IMR-90 (cell line): ENCODE results near the gene DNM2. TPM values are rescaled to one million over a fixed set of nuclear protein-coding genes. Genes with fewer than 3 reads are reported as not detected.

Experiments used
- ATAC-seq: fragments of 200-7000 bp; cut with Tn5 transposase; 2 replicates; pipeline ENCODE4 v1.9.1; 2020; ENCODE audit warnings: low read depth, mild to moderate bottlenecking, moderate library complexity
- BruUV-seq: library from RNA; stranded (reverse); fragments of 400-500 nt; replicated peaks from 2 replicates; lab custom pipeline; 2021; lab: Mats Ljungman, UMichigan
- CTCF ChIA-PET: fragments of 300-600 bp; formaldehyde crosslinking; extraction: SDS; loops from one replicate; lab custom pipeline; 2021; ENCODE audit warnings: antibody characterized with exemption; lab: Yijun Ruan, JAX
- POLR2A ChIA-PET: fragments of 300-600 bp; sonication (Branson Sonifier 250); formaldehyde crosslinking; loops from one replicate; lab custom pipeline; 2022; ENCODE audit warnings: antibody characterized with exemption; ENCODE audit not compliant: unreplicated experiment; lab: Charles Lee
- DNase-seq: peaks from one replicate; pipeline ENCODE4 v3.0.0; 2013
- H2AFZ ChIP-seq: replicated peaks from 2 replicates; pipeline ENCODE3; 2013; ENCODE audit warnings: low read length, mild to moderate bottlenecking; ENCODE audit not compliant: poor library complexity
- H2AK5ac ChIP-seq: 2 replicates; pipeline ENCODE4 v1.6.1; 2013; ENCODE audit warnings: low read depth, low read length, inconsistent platforms
- H2AK9ac ChIP-seq: replicated peaks from 2 replicates; pipeline ENCODE3; 2013; ENCODE audit warnings: mild to moderate bottlenecking, low read depth, low read length, moderate library complexity; ENCODE audit not compliant: poor library complexity
- H2BK120ac ChIP-seq: 2 replicates; pipeline ENCODE4 v1.6.1; 2013; ENCODE audit warnings: low read depth, low read length, inconsistent platforms
- H2BK15ac ChIP-seq: 3 replicates; pipeline ENCODE4 v1.6.1; 2013; ENCODE audit warnings: low read depth, low read length, inconsistent platforms
- H2BK20ac ChIP-seq: 2 replicates; pipeline ENCODE4 v1.6.1; 2013; ENCODE audit warnings: low read depth, mild to moderate bottlenecking, inconsistent platforms, low read length, moderate library complexity
- H2BK5ac ChIP-seq: 2 replicates; pipeline ENCODE4 v1.6.1; 2013; ENCODE audit warnings: mild to moderate bottlenecking, low read depth, low read length, inconsistent platforms; ENCODE audit not compliant: poor library complexity, severe bottlenecking
- H3K14ac ChIP-seq: replicated peaks from 2 replicates; pipeline ENCODE4 v1.6.1; 2013; ENCODE audit warnings: low read depth, low read length, inconsistent platforms
- H3K18ac ChIP-seq: 2 replicates; pipeline ENCODE4 v1.6.1; 2013; ENCODE audit warnings: low read depth, low read length, control low read depth
- H3K23ac ChIP-seq: 2 replicates; pipeline ENCODE4 v1.6.1; 2013; ENCODE audit warnings: low read depth, low read length, inconsistent platforms
- H3K27ac ChIP-seq: 2 replicates; pipeline ENCODE4 v1.5.1; 2013; ENCODE audit warnings: mild to moderate bottlenecking, control low read depth, low read length; ENCODE audit not compliant: insufficient read depth
- H3K27me3 ChIP-seq: 2 replicates; pipeline ENCODE4 v1.6.1; 2013; ENCODE audit warnings: low read length; ENCODE audit not compliant: control insufficient read depth, insufficient read depth
- H3K36me3 ChIP-seq: 2 replicates; pipeline ENCODE4 v1.6.1; 2013; ENCODE audit warnings: low read length, mixed read lengths; ENCODE audit not compliant: control insufficient read depth, insufficient read depth
- H3K4ac ChIP-seq: 2 replicates; pipeline ENCODE4 v1.6.1; 2013; ENCODE audit warnings: low read depth, low read length, inconsistent platforms
- H3K4me1 ChIP-seq: 2 replicates; pipeline ENCODE4 v1.6.1; 2013; ENCODE audit warnings: low read length, mixed read lengths; ENCODE audit not compliant: control insufficient read depth, insufficient read depth
- H3K4me2 ChIP-seq: 2 replicates; pipeline ENCODE4 v1.6.1; 2013; ENCODE audit warnings: low read depth, mild to moderate bottlenecking, control low read depth, low read length, moderate library complexity
- H3K4me3 ChIP-seq: 2 replicates; pipeline ENCODE4 v1.5.1; 2013; ENCODE audit warnings: low read depth, mild to moderate bottlenecking, control low read depth, low read length, moderate library complexity; ENCODE audit not compliant: insufficient read depth
- H3K56ac ChIP-seq: 2 replicates; pipeline ENCODE4 v1.6.1; 2013; ENCODE audit warnings: low read length, inconsistent platforms; ENCODE audit not compliant: insufficient read depth; ENCODE audit errors: extremely low read depth
- H3K79me1 ChIP-seq, 2 experiments: 2 replicates each; pipeline ENCODE4 v1.6.1; 2013; ENCODE audit warnings: low read length in 2 of 2, inconsistent platforms in 1 of 2, low read depth in 1 of 2
- H3K9ac ChIP-seq: 2 replicates; pipeline ENCODE4 v1.6.1; 2013; ENCODE audit warnings: low read depth, low read length, control low read depth
- H3K9me1 ChIP-seq: 2 replicates; pipeline ENCODE4 v1.6.1; 2013; ENCODE audit warnings: low read length, inconsistent platforms; ENCODE audit not compliant: insufficient read depth
- H3K9me3 ChIP-seq: 2 replicates; pipeline ENCODE4 v1.6.1; 2013; ENCODE audit warnings: low read length; ENCODE audit not compliant: control insufficient read depth, insufficient read depth
- H4K20me1 ChIP-seq: 2 replicates; pipeline ENCODE4 v1.6.1; 2013; ENCODE audit warnings: low read length, inconsistent platforms; ENCODE audit not compliant: insufficient read depth
- H4K5ac ChIP-seq: 2 replicates; pipeline ENCODE4 v1.6.1; 2013; ENCODE audit warnings: mild to moderate bottlenecking, low read depth, low read length, control low read depth
- H4K8ac ChIP-seq, 2 experiments: 2 replicates each; pipeline ENCODE4 v1.6.1; 2013; ENCODE audit warnings: low read depth in 2 of 2, low read length in 2 of 2, control low read depth in 1 of 2, inconsistent platforms in 1 of 2
- H4K91ac ChIP-seq: 2 replicates; pipeline ENCODE4 v1.6.1; 2013; ENCODE audit warnings: low read depth, low read length, inconsistent platforms; ENCODE audit not compliant: insufficient read depth
- BHLHE40 ChIP-seq: fragments of 150-350 bp; IDR thresholded peaks from 2 replicates; pipeline ENCODE4 v1.6.1; 2016; ENCODE audit warnings: mild to moderate bottlenecking, low read depth, low read length
- CEBPB ChIP-seq: IDR thresholded peaks from 2 replicates; pipeline ENCODE4 v1.6.1; 2012; ENCODE audit warnings: low read depth, low read length, improper control_type of control experiment
- CHD1 ChIP-seq: IDR thresholded peaks from 2 replicates; pipeline ENCODE4 v1.6.1; 2012; ENCODE audit warnings: low read depth, low read length, improper control_type of control experiment
- CTCF ChIP-seq: conservative IDR thresholded peaks from 2 replicates; pipeline ENCODE4 v1.5.1; 2012; ENCODE audit warnings: mild to moderate bottlenecking, low read depth, low read length, improper control_type of control experiment
- ELK1 ChIP-seq: fragments of 150-350 bp; IDR thresholded peaks from 2 replicates; pipeline ENCODE4 v1.6.1; 2016; ENCODE audit warnings: low read depth, mild to moderate bottlenecking, low read length, moderate library complexity, borderline replicate concordance
- FOS ChIP-seq: fragments of 150-350 bp; IDR thresholded peaks from 2 replicates; pipeline ENCODE4 v1.6.1; 2016; ENCODE audit warnings: low read depth, low read length
- MAFK ChIP-seq: IDR thresholded peaks from 2 replicates; pipeline ENCODE4 v1.6.1; 2012; ENCODE audit warnings: low read depth, low read length, improper control_type of control experiment
- MAZ ChIP-seq: IDR thresholded peaks from 2 replicates; pipeline ENCODE4 v1.6.1; 2012; ENCODE audit warnings: low read depth, mild to moderate bottlenecking, low read length, improper control_type of control experiment, moderate library complexity, borderline replicate concordance
- MXI1 ChIP-seq: IDR thresholded peaks from 2 replicates; pipeline ENCODE4 v1.6.1; 2012; ENCODE audit warnings: low read depth, mild to moderate bottlenecking, low read length, moderate library complexity, borderline replicate concordance
- NFE2L2 ChIP-seq: fragments of 150-350 bp; IDR thresholded peaks from 2 replicates; pipeline ENCODE4 v1.6.1; 2016; ENCODE audit warnings: low read depth, mild to moderate bottlenecking, low read length
- POLR2A ChIP-seq: IDR thresholded peaks from 2 replicates; pipeline ENCODE4 v1.6.1; 2012; ENCODE audit warnings: mild to moderate bottlenecking, low read depth, low read length
- RAD21 ChIP-seq: IDR thresholded peaks from 2 replicates; pipeline ENCODE4 v1.6.1; 2012; ENCODE audit warnings: low read length, improper control_type of control experiment
- RCOR1 ChIP-seq: IDR thresholded peaks from 2 replicates; pipeline ENCODE4 v1.6.1; 2012; ENCODE audit warnings: mild to moderate bottlenecking, low read length, improper control_type of control experiment; ENCODE audit not compliant: insufficient replicate concordance
- RFX5 ChIP-seq: IDR thresholded peaks from 2 replicates; pipeline ENCODE4 v1.8.0; 2012; ENCODE audit warnings: low read depth, mild to moderate bottlenecking, low read length, moderate library complexity
- SMC3 ChIP-seq: fragments of 150-350 bp; IDR thresholded peaks from 2 replicates; pipeline ENCODE4 v1.6.1; 2016; ENCODE audit warnings: low read depth, mild to moderate bottlenecking, antibody characterized with exemption, low read length, moderate library complexity
- WGBS, 2 experiments: methylation state at CpG; one replicate each; pipeline versions ENCODE4 v1.1.5 to v1.1.7; 2013; ENCODE audit warnings: missing lambda C conversion rate in 2 of 2; ENCODE audit not compliant: insufficient read length in 1 of 2; ENCODE audit errors: extremely low coverage in 2 of 2; 5-methylcytosine and 5-hydroxymethylcytosine counted together
- dilution Hi-C: fragments of 300-500 bp; cut with HindIII; formaldehyde crosslinking; loops from one replicate; pipeline ENCODE4 v1.14.3; 2018; ENCODE audit warnings: low sequenced_read_pairs; ENCODE audit not compliant: unreplicated experiment
- in situ Hi-C: fragments of 300-500 bp; cut with MboI; formaldehyde crosslinking; loops from 3 replicates; pipeline ENCODE4 v1.14.3; 2019; ENCODE audit warnings: low sequenced_read_pairs, inconsistent platforms, mixed read lengths
- intact Hi-C: fragments of 100-400 bp; cut with micrococcal nuclease; formaldehyde crosslinking; loops from 2 replicates; pipeline ENCODE4 v1.10.0; 2022
- polyA plus RNA-seq, 3 experiments: library from polyadenylated mRNA; depleted of rRNA; stranded (reverse); fragments of >200 nt; gene quantifications; 2 replicates each; pipeline ENCODE4 v1.2.3, GENCODE V29; 2012; ENCODE audit warnings: low replicate concordance in 1 of 3
- total RNA-seq: library from RNA; depleted of rRNA; stranded (reverse); fragments of >200 nt; gene quantifications from 2 replicates; pipeline ENCODE4 v1.2.3, GENCODE V29; 2012
- TF ChIP-seq, protein P1 (sequence below): fragments of 150-350 bp; IDR thresholded peaks from 2 replicates; pipeline ENCODE4 v1.6.1; 2017; ENCODE audit warnings: mild to moderate bottlenecking, antibody characterized with exemption, low read length, low read depth

Gene DNM2
- total and polyA plus RNA-seq, 2 of the 4 experiments (the other 2 are of a cell fraction): 55.6 to 74.2 TPM

DNA sequence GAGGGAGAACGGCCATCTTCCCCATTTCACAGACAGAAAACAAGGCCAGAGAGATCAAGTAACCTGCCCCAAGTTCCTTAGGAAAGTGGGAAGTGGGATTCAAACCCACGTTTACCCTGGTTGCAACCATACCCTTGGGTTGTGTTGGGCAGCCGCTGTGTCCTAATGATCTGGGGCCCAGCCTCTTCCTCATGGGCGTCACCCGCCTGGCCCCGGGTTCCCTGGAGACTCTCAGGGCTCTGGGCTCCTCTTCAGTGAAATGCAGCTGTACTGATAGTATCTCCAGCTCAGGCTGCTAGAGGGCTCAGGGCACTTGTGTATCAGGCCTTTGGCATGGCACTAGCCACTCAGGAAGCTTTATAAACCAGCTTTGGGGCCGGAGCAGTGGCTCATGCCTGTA, 108.4 kb downstream of the DNM2 start:
- BruUV-seq: no TSS peak

More for the DNA sequence above, 108.4 kb downstream of the DNM2 start:
- Histone ChIP-seq H3K4ac (no peak overlapping the region), H4K91ac (no peak overlapping the region), H3K18ac (no peak overlapping the region), H2BK20ac (no peak overlapping the region), H3K9ac (no peak overlapping the region), H3K4me3 (no peak overlapping the region), H3K14ac (no peak overlapping the region), H3K27me3 (no peaks in the 10 kb centered on the region), H2BK5ac (no peak overlapping the region), H3K23ac (no peak overlapping the region), H4K20me1 (no peaks in the 10 kb centered on the region), H2BK15ac (no peak overlapping the region), H4K5ac (no peak overlapping the region), H3K79me1 (peaks cover 0 to 4% of the 10 kb centered on the region in 2 experiments; a peak in 1 of 4 replicates), H3K9me1 (no peaks in the 10 kb centered on the region), H3K4me1 (no peaks in the 10 kb centered on the region), H4K8ac (no peak overlapping the region), H2AK5ac (no peak overlapping the region), H3K4me2 (no peak overlapping the region), H3K36me3 (peaks cover 51% of the 10 kb centered on the region), H2AFZ (no peak overlapping the region), H3K27ac (no peak overlapping the region), H2BK120ac (no peak overlapping the region), H3K9me3 (no peaks in the 10 kb centered on the region), H2AK9ac (no peak overlapping the region), H3K56ac (no peak overlapping the region)
- no peak for ATAC-seq
- ChIA-PET CTCF (no interaction called here), POLR2A (no interaction called here)
- no peak for TF ChIP-seq FOS
- TF ChIP-seq POLR2A: no peak
- TF ChIP-seq CTCF: no peak
- TF ChIP-seq MXI1: no peak
- TF ChIP-seq BHLHE40: no peak
- TF ChIP-seq RFX5: no peak
- TF ChIP-seq CEBPB: no peak
- TF ChIP-seq, protein P1, sequence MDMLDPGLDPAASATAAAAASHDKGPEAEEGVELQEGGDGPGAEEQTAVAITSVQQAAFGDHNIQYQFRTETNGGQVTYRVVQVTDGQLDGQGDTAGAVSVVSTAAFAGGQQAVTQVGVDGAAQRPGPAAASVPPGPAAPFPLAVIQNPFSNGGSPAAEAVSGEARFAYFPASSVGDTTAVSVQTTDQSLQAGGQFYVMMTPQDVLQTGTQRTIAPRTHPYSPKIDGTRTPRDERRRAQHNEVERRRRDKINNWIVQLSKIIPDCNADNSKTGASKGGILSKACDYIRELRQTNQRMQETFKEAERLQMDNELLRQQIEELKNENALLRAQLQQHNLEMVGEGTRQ: no peak
- TF ChIP-seq RAD21: no peak
- TF ChIP-seq MAFK: no peak
- no peak for TF ChIP-seq NFE2L2
- TF ChIP-seq CHD1: no peak
- TF ChIP-seq MAZ: no peak
- no peak for TF ChIP-seq ELK1
- no peak for TF ChIP-seq RCOR1
- TF ChIP-seq SMC3: no peak
- 96% methylated on average over 5 of the region's 7 CpGs; no CpG with 5 or more reads in 1 of the 2 experiments for WGBS, 2 experiments
- in situ Hi-C loops (no loop called here), dilution Hi-C loops (no loop called here), intact Hi-C loops (no loop called here)
- DNase-seq: no peak
